Measurements from ENCODE around the gene PTX4. TPM values are rescaled to one million over a fixed set of nuclear protein-coding genes. Genes with fewer than 3 reads are reported as not detected.
"Not testable (repeated sequence)": the region's sequence is repeated elsewhere in the genome, so short reads cannot be mapped to it uniquely, and the experiment has no call there.

Gene PTX4
- total RNA-seq, 1 donor from 2014 or later: 0.10 TPM

GRCh38 chr16:1443980-1444729 lies 44.6 kb downstream of the PTX4 start, which contains the start of gene CCDC154:
CCDC154 (minus strand) TSS chr16:1444556; CDS start chr16:1444322, 234 bp downstream.
- DNase-seq: no peak

GRCh38 chr16:1443403-1443973 lies 45.3 kb downstream of the PTX4 start:
- no peak for DNase-seq

- no peak for DNase-seq
Measured at GRCh38 chr16:1442697-1443096, 46.0 kb downstream of the PTX4 start.

GRCh38 chr16:1441391-1441829 lies 47.3 kb downstream of the PTX4 start:
- DNase-seq: no peak

GRCh38 chr16:1439699-1440074 lies 49.1 kb downstream of the PTX4 start:
- not testable (repeated sequence) for DNase-seq

- no peak for DNase-seq
Measured at GRCh38 chr16:1439058-1439698, 49.6 kb downstream of the PTX4 start.

- DNase-seq: no peak
Measured at GRCh38 chr16:1438229-1439057, 50.3 kb downstream of the PTX4 start.

- DNase-seq: no peak
Measured at GRCh38 chr16:1437606-1438005, 51.1 kb downstream of the PTX4 start.

GRCh38 chr16:1436731-1437355 lies 51.9 kb downstream of the PTX4 start:
- DNase-seq: no peak

GRCh38 chr16:1435921-1436697 lies 52.6 kb downstream of the PTX4 start:
- no peak for DNase-seq

Other genes starting within 250 kb of the PTX4 start
- gene TPSAB1, start 248.2 kb downstream of the PTX4 start, total RNA-seq: 11.6 TPM
- 1.3 TPM for gene TPSD1, start 232.9 kb downstream of the PTX4 start, total RNA-seq
- 44.5 TPM for gene UBE2I, start 179.3 kb downstream of the PTX4 start, total RNA-seq
- gene BAIAP3, start 155.3 kb downstream of the PTX4 start, total RNA-seq: 1.2 TPM
- 24.6 TPM for gene TSR3, start 137.1 kb downstream of the PTX4 start, total RNA-seq
- gene GNPTG, start 137.0 kb downstream of the PTX4 start, total RNA-seq: 24.6 TPM
- gene UNKL, start 74.2 kb downstream of the PTX4 start, total RNA-seq: 9.8 TPM
- 8.1 TPM for gene UQCC4, start 68.2 kb downstream of the PTX4 start, total RNA-seq
- gene PERCC1, start 57.9 kb downstream of the PTX4 start, total RNA-seq: not detected
- gene CCDC154, start 44.4 kb downstream of the PTX4 start, total RNA-seq: 0.49 TPM
- 34.8 TPM for gene CLCN7, start 13.9 kb downstream of the PTX4 start, total RNA-seq
- 19.4 TPM for gene TELO2, start 4.4 kb upstream of the PTX4 start, total RNA-seq
- gene TMEM204, start 44.7 kb upstream of the PTX4 start, total RNA-seq: 6.2 TPM
- 15.9 TPM for gene IFT140, start 123.1 kb upstream of the PTX4 start, total RNA-seq
- 11.3 TPM for gene CRAMP1, start 123.4 kb upstream of the PTX4 start, total RNA-seq
- 26.9 TPM for gene JPT2, start 189.3 kb upstream of the PTX4 start, total RNA-seq
- gene MAPK8IP3, start 217.3 kb upstream of the PTX4 start, total RNA-seq: 46.1 TPM